Activated CD8-positive, alpha-beta memory T cell treated with anti-CD3 and anti-CD28 coated beads, Interleukin-2, amount 50 U/mL, for 24 hours (primary cell): ENCODE data around the gene PAXX.

Experiments
- DNase-seq: peaks from one replicate; pipeline ENCODE4 v3.0.0-alpha.2; 2020; ENCODE audit errors: extremely low read depth

The PAXX gene

DNA sequence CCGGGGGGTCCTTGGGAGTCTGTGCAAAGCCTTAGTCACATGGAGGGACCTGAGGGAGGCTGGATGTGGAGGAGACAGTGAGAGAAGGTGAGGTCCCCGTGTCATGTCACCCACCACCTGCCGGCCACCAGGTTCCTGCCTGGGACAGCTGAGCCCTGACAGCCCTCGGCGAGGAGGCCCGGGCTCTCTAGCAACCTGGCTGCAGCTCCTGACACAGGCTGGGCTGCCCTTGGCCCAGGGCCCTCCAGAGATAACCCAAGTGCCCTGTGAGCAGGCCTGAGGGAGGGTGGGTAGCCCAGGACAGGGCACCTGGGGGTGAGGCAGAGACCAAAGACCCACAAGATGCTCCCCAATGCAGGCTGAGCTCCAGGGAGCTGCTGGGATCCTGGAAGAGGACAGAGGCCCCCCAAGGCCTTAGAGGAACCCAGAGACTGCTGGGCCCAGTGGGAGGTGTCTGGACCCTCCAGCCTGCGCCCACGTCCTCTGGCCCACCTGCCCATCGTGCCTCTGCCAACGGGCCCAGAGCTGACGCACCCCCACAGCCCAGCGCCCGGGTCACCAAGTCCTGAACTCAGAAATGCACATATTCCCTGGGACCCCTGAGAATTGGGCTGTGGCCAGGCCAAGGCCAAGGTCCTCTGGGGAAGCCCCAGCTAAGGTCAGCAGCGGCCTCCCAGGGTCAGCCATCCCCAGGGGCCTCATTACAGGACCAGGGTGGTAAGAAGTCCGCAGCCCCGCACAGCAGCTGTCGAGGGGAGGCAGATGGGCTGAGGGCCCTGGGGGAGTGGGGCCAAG lies 23.7 kb upstream of the PAXX start:
- DNase-seq = no peak

DNA sequence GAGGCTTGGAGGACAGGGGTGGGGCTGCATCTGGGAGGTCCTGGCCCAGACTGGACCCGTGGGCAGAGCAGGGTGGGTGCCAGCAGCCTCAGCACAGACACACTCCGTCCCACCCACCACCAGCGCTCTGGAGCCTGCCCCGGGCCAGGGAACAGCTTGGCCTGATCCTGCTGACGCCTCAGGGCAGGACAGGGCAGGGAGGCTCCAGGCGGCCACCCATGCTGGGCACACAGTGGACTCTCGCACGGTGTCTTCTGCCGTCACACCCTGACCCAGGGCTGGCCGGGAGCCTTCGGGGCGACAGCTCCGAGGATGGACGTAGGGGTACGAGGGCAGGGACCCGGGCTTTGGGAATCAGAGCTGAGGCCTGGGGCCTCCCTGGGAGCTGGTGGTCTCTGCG lies 23.1 kb upstream of the PAXX start:
- no peak for DNase-seq

DNA sequence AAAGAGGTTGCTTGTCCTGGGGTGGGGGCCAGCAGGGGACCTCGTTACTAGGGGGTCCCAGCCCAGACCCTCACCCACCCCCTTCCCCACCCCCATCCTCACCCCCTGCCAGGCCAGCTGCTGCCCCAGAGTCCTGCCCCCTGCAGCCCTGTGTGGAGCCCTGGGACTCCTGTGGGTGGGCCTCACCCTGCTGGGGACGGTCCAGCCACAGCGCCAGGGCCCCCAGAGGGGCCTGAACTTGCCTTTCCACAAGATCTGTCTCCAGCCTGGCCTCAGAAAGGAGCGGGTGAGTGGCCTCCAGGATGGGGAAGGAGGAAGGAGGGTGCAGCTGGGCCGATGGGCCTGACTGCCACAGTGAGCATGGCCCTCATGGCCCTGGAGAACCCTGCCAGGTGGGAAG lies 22.4 kb upstream of the PAXX start:
- no peak for DNase-seq

DNA sequence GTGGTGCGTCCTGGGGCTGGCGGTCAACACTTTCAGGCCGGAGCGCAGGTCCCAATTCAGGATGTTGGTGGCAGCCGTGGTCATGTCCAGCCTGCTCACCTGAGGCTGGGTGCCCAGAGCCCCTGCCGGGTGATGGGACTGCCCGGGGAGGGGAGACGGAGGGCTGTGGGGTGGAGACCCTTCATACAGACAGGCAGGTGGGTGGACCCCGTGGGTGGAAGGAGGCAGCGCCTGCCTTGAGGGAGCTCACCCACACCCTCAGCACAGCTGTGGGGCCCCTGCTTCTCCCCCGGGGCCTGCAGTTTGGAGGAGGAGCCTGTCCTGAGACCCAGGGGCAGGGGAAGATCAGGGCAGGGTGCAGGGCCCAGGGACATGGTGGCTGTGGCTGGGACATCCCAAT lies 21.9 kb upstream of the PAXX start:
- DNase-seq = no peak

DNA sequence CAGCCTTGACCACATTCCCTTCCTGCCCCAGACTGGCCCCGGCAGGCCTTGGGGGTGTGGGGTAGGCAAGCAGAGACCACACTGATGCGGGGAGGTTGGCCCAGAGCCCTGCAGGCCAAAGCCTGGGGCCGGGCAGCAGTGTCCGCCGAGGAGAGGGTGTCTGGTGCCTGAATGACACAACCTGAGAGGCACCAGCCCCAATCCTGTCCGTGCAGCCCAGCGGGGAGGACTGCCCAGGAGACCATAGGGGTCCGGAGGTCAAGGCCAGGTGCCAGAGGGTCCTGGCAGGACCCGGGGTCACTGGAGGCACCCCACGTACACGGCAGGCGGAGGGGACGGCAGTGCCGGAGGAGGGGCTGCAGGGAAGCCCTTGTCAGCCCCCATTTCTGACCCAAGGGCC lies 20.5 kb upstream of the PAXX start:
- DNase-seq = no peak

DNA sequence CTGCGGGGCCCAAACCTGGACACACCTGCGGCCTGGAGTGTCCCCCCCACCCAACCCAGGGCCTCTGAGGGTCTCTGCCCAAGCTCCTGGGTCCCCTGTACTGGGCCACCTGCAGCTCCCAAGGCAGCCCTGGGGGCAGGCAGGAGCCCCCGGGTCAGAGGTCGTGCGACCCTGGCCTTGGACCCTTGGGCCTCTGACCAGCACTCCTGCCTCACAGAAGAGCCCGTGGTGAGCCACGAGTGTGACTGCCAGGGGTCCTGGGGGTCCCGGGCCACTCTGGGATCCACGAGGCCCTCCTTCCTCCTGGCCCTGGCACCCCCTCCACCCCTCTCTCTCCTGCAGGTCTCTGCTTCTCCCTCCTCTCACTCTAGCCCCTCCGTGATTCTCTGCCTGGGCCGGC lies 19.9 kb upstream of the PAXX start:
- DNase-seq = no peak

DNA sequence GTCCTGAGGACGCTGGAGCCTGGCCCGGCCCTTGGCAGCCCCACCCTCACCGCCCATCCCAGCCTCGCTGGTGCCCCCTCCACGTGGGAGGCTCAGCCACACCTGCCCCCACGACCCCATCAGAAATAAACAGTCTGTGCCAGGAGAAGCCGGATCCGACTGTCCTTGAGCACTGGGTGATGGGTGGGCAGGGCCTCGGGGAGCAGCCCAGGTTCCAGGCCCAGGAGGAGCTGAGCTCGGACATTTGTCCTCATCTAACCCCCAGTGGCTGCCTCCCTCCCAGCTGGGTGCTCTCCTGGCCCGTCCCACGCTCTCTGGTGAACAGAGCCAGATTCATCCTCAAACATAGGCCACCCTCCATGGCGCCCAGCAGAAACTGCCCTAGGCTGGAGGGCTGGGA lies 19.5 kb upstream of the PAXX start:
- DNase-seq = no peak

DNA sequence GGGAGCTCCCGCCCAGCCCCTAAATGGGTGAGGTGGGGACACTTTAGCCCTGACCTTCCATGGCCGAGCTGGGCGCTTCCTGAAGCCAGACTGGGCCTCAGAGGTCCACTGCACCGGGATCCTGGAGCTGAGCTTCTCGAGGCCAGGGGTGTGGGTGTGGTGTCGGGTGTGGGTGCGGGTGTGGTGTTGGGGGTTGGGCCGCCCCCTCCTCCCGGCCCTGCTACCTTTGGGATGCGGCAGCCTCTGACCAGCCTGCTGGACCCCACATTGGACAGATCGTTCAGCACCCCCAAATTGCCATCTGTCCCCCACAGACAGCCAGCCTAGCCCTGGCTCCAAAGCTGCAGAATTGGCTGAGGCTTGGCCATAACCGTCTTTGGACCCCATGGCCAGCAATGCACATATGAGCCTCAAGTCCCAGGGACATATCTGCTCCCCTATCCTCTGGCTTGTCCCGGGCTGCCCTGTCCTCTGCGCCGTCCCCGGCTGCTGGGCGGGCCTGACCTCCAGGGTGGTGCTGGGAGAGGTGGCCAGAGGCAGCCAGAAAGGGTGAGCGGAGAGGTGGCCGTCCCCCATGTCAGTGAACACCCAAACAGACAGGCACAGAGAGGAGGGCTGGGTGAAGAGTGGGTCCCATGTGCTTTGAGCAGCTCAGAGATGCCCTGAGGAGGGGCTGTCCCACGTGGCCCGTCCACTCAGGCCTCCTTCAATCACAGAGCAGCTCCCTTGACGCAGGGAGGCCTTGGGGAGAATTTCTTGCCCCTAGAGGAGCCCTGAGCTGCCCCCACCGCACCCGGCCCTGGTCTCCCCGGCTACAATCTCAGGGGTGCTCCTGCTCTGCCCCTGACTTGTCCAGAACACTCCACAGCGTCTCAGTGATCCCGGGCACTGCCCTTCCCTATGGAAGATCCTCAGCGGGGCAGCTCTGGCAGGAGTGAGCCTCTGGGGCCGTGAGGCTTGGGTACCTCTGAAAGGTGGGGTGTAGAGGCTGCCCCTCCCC lies 18.3 kb upstream of the PAXX start:
- no peak for DNase-seq

DNA sequence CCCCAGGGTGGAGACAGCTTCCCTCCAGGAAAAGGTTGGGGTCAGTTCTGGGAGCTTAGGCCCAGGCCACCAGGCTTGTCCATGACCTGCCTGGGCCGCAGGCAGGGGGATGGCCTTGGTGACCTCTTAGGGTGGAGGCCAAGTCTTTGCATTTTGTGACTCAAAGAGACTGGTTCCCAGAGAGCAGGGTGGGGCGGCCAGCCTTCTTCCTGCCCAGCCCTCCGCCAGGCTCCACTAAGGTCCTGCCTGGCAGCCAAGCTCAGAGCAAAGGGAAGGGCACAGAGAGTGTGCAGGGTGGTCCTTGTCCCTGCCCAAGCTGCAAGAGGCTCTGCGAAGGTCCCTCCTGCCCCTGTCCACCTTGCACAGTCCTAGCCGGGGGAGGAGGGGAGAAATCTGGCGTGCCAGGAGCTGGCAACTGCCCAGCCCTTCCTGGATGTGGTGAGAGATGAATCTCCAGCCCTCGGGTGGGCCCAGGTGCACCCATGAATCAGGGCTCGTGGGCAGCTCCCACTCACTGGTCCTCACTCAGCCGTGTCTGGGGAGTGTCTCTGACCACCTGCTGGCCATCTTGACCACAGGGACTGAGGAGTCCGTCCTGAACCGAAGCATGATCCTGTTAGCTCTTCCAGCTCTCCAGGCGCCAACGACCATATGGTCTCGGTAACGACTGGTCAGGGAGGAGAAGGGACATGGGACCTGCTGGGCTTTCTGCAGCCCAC lies 17.2 kb upstream of the PAXX start:
- no peak for DNase-seq

DNA sequence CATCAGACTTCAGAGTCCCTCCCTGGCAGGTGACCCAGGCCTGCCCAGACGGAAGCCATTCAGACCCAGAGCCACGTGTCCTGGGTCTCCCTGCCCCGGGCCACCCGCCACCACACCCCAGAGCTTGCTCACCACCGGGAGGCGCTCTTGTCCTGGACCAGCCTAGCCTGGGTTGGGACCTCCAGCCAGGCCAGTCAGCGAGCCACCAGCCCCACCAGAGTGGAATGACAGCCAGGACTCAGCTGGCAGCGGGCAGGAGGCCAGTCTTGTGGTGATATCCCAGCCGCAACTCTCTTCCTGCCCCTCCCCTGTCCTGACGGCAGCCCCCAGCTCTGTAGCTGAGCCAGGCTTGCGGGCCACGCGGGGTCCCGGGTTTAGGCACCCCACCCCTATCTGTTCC lies 16.6 kb upstream of the PAXX start:
- no peak for DNase-seq

DNA sequence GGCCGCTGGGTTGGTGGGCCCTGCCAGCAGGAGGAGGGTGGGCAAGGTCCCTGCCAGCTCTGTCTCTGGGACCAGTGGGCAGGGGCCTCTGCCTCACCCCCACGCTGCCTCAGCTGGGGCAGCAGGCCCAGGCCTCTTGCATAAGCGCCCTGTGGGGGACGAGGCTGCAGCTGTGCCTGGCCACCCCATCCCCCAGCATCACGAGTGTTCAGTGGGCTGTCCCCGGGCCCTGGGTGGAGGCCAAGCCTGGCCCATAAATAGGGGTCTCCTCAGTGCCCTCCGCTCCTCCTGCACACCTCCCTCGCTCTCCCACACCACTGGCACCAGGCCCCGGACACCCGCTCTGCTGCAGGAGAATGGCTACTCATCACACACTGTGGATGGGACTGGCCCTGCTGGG lies 15.0 kb upstream of the PAXX start, which contains the start of gene PTGDS:
Gene PTGDS, plus strand, starts transcription at position 282 of the 400 bp plus-strand sequence. Its CDS starts 75 bp downstream, at position 357.
- DNase-seq = no peak

DNA sequence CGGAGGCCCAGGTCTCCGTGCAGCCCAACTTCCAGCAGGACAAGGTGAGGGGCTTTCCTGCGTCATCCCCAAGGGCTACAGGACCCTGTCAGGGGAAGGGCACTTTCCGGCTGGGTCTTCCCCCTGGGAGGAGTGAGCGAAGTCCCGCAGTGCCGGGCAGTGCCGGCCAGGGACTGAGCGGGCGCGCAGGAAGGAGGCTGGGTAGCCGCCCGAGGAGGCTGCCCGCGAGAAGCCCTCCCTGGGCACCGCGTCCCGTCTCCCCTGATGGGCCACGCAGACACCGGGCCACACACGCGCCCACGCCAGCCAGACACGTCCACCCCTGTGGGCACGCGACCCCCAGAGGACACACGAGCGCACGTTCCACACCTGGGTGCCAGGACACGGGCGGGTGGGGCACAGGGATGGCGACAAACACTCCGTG lies 14.6 kb upstream of the PAXX start:
- DNase-seq = no peak

DNA sequence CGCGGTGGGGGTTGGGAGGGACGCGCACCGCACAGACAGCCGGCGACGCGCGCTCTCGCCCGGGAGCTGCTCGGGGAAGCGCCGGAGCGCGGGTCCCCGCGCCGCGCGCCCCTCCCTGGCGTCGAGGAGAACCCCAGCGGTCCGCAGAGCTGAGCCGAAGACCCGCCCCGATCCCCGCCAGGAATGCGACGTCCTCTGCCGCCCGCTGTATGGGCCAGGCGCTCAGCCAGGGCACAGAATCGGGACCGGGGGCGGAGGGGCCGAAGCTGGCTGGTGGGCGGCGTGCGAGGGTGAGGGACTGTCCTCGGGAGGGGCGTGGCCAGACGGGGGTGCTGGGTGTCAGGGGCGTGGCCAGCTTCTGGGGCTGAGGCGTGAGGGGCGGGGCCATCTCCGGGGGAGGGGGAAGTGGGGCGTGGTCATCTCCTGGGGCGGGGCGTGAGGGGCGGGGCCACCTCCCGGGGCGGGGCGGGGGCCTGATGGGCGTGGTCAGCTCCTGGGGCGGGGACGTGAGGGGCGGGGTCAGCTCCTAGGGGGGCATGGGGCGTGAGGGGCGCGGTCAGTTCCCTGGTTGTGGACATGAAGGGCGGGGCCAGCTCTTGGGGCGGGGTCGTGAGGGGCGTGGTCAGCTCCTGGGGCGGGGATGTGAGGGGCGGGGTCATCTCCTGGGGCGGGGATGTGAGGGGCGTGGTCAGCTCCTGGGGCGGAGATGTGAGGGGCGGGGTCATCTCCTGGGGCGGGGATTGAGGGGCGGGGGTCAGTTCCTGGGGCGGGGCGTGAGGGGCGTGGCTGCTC lies 14.0 kb upstream of the PAXX start:
- DNase-seq = no peak

DNA sequence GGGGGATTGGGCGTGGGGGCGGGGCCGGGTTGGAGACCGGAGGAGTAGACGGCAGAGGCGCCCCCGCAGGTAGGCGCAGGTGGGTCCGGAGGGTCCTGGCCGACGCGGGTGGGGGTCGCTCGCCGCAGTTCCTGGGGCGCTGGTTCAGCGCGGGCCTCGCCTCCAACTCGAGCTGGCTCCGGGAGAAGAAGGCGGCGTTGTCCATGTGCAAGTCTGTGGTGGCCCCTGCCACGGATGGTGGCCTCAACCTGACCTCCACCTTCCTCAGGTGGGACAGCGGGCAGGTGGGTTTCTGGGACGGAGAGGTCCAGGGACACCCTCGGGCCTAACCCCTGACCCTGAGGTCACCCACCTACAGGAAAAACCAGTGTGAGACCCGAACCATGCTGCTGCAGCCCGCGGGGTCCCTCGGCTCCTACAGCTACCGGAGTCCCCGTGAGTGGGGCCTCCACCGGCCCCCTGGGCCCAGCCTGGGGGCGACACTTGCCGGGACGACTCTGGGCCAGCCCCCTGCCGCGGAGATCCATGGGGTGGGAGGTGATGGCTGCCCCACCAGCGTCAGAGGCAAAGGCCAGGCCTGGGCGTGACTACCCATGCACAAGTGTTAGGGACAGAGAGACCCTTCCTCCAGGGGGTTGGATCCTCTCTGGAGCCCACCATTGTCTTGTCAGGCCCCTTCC lies 13.2 kb upstream of the PAXX start:
- no peak for DNase-seq

DNA sequence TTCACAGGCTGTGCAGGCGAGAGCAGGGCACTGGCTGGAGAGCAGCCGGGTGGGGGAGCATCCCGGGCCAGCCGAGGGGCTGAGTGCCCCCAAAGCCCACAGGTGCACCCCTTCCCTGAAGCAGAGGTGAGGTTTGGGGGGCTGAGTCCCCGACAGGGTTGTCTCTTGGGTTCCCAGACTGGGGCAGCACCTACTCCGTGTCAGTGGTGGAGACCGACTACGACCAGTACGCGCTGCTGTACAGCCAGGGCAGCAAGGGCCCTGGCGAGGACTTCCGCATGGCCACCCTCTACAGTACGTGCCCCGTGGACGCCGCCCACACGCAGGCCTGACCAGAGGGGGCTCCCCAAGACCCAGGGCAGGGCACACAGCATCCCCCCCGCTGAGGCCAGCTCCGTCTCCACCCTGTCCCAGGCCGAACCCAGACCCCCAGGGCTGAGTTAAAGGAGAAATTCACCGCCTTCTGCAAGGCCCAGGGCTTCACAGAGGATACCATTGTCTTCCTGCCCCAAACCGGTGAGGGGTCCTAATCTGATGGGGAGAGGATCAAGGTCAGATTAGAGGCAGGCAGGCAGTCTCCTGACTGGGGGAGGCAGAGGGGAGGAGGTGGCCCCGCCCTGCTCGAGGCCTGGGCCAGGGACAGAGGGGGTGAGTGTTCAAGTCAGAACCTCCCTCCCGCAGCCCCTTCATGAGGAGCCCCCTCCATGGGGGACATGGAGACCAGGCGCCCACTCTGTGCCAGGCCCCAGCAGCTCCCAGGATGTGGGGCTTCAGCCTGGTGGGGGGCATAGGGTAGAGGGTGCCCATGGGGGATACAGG lies 12.2 kb upstream of the PAXX start:
- DNase-seq = no peak

DNA sequence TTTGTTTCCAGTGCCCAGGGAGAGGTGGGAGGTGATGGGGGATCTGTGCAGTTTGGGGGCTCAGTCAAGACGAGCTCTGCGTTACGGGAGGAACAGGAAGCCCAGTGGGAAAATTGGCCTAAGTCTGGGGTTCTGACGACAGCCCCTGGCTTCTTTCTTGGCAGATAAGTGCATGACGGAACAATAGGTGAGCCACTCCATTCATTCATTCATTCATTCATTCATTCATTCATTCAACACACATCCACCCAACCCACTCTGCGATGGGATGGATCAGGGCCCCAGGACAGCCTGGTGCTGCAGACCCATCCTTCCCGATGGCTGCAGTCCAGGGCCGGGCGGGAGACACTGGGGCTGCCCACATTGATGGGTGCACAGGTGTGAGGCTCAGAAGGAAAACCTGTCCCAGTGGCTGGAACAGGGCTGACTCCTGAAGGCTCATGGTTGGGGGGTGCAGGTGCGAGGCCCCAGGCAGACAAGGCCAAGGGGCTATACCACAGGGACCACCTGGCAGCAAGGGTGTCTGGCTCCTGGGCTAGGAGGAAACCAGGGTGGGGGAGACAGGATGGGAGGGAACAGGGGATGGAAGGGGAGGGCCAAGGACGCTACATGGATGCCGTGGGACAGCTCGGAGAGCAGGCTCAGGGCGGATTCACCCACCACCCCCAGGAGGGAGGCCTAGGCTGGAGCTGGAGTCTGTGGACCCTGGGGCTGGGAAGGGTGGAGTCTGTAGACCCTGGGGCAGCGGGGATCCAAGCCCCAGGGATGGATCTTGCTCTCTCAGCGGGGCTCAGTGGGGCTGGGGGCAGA lies 11.3 kb upstream of the PAXX start:
- no peak for DNase-seq

DNA sequence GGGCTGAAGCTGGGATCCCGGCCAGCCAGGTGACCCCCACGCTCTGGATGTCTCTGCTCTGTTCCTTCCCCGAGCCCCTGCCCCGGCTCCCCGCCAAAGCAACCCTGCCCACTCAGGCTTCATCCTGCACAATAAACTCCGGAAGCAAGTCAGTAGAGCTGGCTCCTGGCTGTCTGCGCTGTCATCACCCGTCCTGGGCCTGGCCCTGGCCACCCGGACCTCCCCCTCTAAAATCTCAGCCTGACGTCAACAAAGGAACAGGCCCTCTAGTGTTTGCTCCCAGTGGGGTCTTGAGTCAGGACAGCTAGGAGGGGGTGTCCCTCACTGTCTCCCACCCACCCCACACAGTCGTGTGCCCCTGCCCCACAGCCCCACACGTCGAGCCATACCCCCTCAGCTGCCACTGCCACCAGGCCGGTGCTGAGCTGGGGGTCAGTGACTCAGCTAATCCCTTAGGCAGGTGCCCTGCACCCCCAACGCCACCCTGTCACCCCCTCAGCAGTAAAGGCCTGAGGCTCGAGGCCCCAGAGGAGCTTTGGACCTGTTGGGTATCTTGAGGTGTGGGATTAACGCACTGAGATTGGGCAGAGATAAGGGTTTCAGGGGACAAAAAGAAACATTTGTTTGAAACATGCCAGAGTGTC lies 10.5 kb upstream of the PAXX start:
- DNase-seq = no peak

DNA sequence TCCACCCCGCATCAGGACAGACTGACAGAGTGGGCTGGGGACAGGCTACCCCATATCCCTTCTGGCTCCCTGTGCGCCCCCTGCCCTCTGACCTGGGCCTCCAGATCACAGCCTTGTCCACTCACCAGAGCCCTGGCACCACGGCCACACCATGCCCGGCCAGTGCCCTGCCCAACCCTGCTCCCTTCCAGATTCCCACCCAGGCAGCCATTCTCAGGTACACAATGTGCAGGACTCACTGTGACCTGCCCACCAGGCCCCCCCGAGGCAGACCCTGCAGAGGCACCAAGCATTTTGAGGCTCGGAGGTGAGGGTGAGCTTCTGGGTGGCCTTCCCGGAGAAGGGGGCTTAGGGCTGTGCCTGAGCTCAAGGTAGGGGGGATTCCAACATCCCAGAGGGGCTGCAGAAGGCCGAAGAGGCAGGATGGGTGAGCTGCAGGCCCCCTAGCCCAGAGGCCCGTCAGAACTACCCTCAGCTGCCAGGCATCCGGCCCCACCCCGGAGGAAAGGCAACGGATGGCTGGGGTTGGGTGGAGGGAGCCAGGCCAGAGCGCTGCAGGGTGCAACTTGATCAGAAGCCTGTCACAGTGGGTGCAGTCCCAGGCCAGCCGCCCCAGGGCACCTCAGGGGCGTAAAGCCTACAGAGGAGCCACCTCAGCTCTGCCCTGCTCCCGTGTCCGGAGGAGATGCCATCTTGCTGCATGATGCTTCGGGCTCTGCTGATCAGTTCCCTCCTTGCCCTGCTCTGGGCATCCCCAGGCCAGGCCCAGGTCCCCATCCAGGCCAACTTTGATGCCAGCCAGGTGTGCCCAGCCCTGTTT lies 9.8 kb upstream of the PAXX start, which contains the start of gene LCNL1:
Gene LCNL1, plus strand, starts transcription at position 762 of the 820 bp plus-strand sequence. CDS start 594 bp downstream, outside the sequence.
- DNase-seq = no peak
